Endothelial cell of umbilical vein (primary cell): Measurements from ENCODE around the gene ST8SIA6. TPM values are rescaled to one million over a fixed set of nuclear protein-coding genes. Genes with fewer than 3 reads are reported as not detected.

Experiments used
- BruUV-seq: library from RNA; stranded (reverse); fragments of 400-500 nt; replicated peaks from 2 replicates; lab custom pipeline; 2021; lab: Mats Ljungman, UMichigan
- CTCF ChIA-PET: fragments of 300-600, 350-600 bp; sonication (Branson Sonifier 250); formaldehyde crosslinking; loops from one replicate; lab custom pipeline; 2021; ENCODE audit warnings: antibody characterized with exemption, inconsistent platforms; lab: Charles Lee
- POLR2A ChIA-PET: fragments of 300-600, 350-600 bp; sonication (Branson Sonifier 250); formaldehyde crosslinking; loops from one replicate; lab custom pipeline; 2021; ENCODE audit warnings: antibody characterized with exemption, inconsistent platforms; lab: Charles Lee
- DNase-seq: peaks from one replicate; pipeline ENCODE4 v3.0.0-alpha.2; 2011; ENCODE audit warnings: low read depth, low spot score
- FAIRE-seq: peaks from 2 replicates; lab custom pipeline; 2011; peaks lifted over from hg19 to GRCh38; lab: Jason Lieb, UNC
- H2AFZ ChIP-seq: 2 replicates; pipeline ENCODE4 v1.6.0; 2012; ENCODE audit warnings: low read depth, low read length, control low read depth, inconsistent platforms
- H3K27ac ChIP-seq: 2 replicates; pipeline ENCODE4 v1.5.1; 2011; ENCODE audit warnings: low read depth, mild to moderate bottlenecking, control low read depth, low read length, moderate library complexity; ENCODE audit not compliant: insufficient read depth
- H3K27me3 ChIP-seq, 2 experiments: 2 replicates each; pipeline versions ENCODE4 v1.6.0 to v1.6.1; 2011; ENCODE audit warnings: low read length in 2 of 2, mixed read lengths in 1 of 2; ENCODE audit not compliant: control insufficient read depth in 2 of 2, insufficient read depth in 2 of 2
- H3K36me3 ChIP-seq, 2 experiments: 2 replicates in 1 of 2; 3 replicates in 1 of 2; pipeline ENCODE4 v1.5.1; 2011; ENCODE audit warnings: low read length in 2 of 2, mild to moderate bottlenecking in 1 of 2, moderate library complexity in 1 of 2; ENCODE audit not compliant: control insufficient read depth in 2 of 2, insufficient read depth in 2 of 2; ENCODE audit errors: extremely low read depth in 1 of 2
- H3K4me1 ChIP-seq: 3 replicates; pipeline ENCODE4 v1.5.1; 2011; ENCODE audit warnings: mild to moderate bottlenecking, low read length; ENCODE audit not compliant: control insufficient read depth, insufficient read depth; ENCODE audit errors: extremely low read depth
- H3K4me2 ChIP-seq: 2 replicates; pipeline ENCODE4 v1.6.1; 2011; ENCODE audit warnings: low read length, control low read depth, mixed read lengths; ENCODE audit not compliant: insufficient read depth
- H3K4me3 ChIP-seq, 3 experiments: fragments of 200-600 bp in 1 of 3; sonication (generic), shearing (Covaris generic) in 1 of 3; replicated peaks in 1 of 3; 2 replicates each; pipeline ENCODE4 v1.5.1; 2011 to 2016; ENCODE audit warnings: control low read depth in 3 of 3, low read length in 3 of 3, mild to moderate bottlenecking in 2 of 3, inconsistent platforms in 1 of 3, low read depth in 1 of 3, moderate library complexity in 1 of 3; ENCODE audit not compliant: insufficient read depth in 1 of 3
- H3K79me2 ChIP-seq: 2 replicates; pipeline ENCODE4 v1.6.0; 2012; ENCODE audit warnings: low read length, inconsistent platforms; ENCODE audit not compliant: control insufficient read depth, insufficient read depth
- H3K9ac ChIP-seq: replicated peaks from 2 replicates; pipeline ENCODE3; 2011; ENCODE audit warnings: low read length, control low read depth; ENCODE audit not compliant: insufficient read depth; ENCODE audit errors: extremely low read depth
- H3K9me1 ChIP-seq: replicated peaks from 3 replicates; pipeline ENCODE4 v1.6.0; 2011; ENCODE audit warnings: mild to moderate bottlenecking, low read length; ENCODE audit not compliant: control insufficient read depth, insufficient read depth; ENCODE audit errors: extremely low read depth
- H3K9me3 ChIP-seq: replicated peaks from 2 replicates; pipeline ENCODE4 v1.5.1; 2012; ENCODE audit warnings: low read length, inconsistent platforms; ENCODE audit not compliant: control insufficient read depth, insufficient read depth
- H4K20me1 ChIP-seq: replicated peaks from 2 replicates; pipeline ENCODE3; 2011; ENCODE audit warnings: mild to moderate bottlenecking, low read length; ENCODE audit not compliant: control insufficient read depth, insufficient read depth; ENCODE audit errors: extremely low read depth
- FOS ChIP-seq: IDR thresholded peaks from 2 replicates; pipeline ENCODE4 v1.6.1; 2011; ENCODE audit warnings: mild to moderate bottlenecking, low read length, moderate library complexity, borderline replicate concordance; ENCODE audit not compliant: insufficient read depth
- GATA2 ChIP-seq: IDR thresholded peaks from 2 replicates; pipeline ENCODE4 v1.7.0; 2011; ENCODE audit warnings: low read depth, mild to moderate bottlenecking, moderate library complexity, mixed read lengths, low read length; ENCODE audit not compliant: insufficient read length, insufficient read depth
- POLR2A ChIP-seq: IDR thresholded peaks from 2 replicates; pipeline ENCODE4 v1.6.1; 2012; ENCODE audit warnings: low read depth, mild to moderate bottlenecking, control low read depth, low read length
- dilution Hi-C: fragments of 300-500 bp; cut with MboI; formaldehyde crosslinking; loops from one replicate; pipeline ENCODE4 v1.15.0; 2019; ENCODE audit warnings: low sequenced_read_pairs; ENCODE audit not compliant: extremely low pct_ligation_motif_present
- intact Hi-C: fragments of 100-400 bp; cut with micrococcal nuclease; formaldehyde crosslinking; loops from one replicate; pipeline ENCODE4 v1.10.0; 2022
- polyA plus RNA-seq, 4 experiments: library from polyadenylated mRNA; depleted of rRNA in 3 of 4; stranded (reverse) in 3 of 4; unstranded in 1 of 4; fragments of >200 nt; gene quantifications; 2 replicates each; pipeline versions ENCODE4 v1.2.1 to v1.2.3, GENCODE V29; 2011 to 2012; ENCODE audit warnings: missing spikeins in 1 of 4
- total RNA-seq: library from RNA; stranded (reverse); gene quantifications from 2 replicates; pipeline ENCODE4 v1.2.3, GENCODE V29; 2021
- TF ChIP-seq, protein P1 (sequence below): IDR thresholded peaks from 2 replicates; pipeline ENCODE4 v1.6.1; 2011; ENCODE audit not compliant: insufficient read depth, insufficient read length

The ST8SIA6 gene
- total and polyA plus RNA-seq, 2 donors (not counting 3 experiments of a cell fraction or from before 2014, with no cell fraction given): 0.40 to 0.51 TPM

DNA sequence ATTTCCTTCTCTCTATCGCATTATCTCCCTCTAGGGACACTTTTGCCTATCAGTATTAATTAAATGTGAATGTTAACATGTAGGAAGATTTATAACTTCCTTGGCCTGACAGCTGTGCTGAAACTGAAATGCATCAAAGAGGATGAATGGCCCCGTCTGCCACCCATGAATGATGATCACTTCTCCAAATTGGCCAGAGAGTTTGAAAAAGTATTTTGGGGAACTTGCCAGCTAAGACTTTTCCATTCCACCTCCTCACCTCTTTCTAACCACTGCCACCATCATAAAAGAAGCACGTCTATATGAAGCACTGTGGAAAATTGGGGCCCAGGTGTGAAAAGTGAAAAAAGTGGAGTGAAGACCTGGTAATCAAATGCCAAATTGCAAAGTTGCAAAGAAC, 25.4 kb upstream of the ST8SIA6 start:
- Histone ChIP-seq H3K27me3 (no peaks in the 10 kb centered on the region), H3K9ac (no peak overlapping the region), H3K9me1 (no peaks in the 10 kb centered on the region), H3K9me3 (no peaks in the 10 kb centered on the region), H4K20me1 (no peaks in the 10 kb centered on the region), H3K27ac (no peak overlapping the region), H3K36me3 (no peaks in the 10 kb centered on the region), H3K4me3 (no peak overlapping the region), H3K4me1 (peaks cover 11% of the 10 kb centered on the region), H2AFZ (no peak overlapping the region), H3K4me2 (no peak overlapping the region), H3K79me2 (no peaks in the 10 kb centered on the region)
- ChIA-PET POLR2A (no interaction called here), CTCF (no interaction called here)
- TF ChIP-seq, protein P1, sequence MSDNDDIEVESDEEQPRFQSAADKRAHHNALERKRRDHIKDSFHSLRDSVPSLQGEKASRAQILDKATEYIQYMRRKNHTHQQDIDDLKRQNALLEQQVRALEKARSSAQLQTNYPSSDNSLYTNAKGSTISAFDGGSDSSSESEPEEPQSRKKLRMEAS: no peak
- no peak for TF ChIP-seq POLR2A
- TF ChIP-seq FOS: no peak
- no peak for TF ChIP-seq GATA2
- no peak for FAIRE-seq
- intact Hi-C loops: loop anchor here (5.0 kb wide), 1 partner anchor 97 kb away; no protein-coding TSS in a partner anchor
- no peak for DNase-seq
- BruUV-seq: no TSS peak
- dilution Hi-C loops: no loop called here

DNA sequence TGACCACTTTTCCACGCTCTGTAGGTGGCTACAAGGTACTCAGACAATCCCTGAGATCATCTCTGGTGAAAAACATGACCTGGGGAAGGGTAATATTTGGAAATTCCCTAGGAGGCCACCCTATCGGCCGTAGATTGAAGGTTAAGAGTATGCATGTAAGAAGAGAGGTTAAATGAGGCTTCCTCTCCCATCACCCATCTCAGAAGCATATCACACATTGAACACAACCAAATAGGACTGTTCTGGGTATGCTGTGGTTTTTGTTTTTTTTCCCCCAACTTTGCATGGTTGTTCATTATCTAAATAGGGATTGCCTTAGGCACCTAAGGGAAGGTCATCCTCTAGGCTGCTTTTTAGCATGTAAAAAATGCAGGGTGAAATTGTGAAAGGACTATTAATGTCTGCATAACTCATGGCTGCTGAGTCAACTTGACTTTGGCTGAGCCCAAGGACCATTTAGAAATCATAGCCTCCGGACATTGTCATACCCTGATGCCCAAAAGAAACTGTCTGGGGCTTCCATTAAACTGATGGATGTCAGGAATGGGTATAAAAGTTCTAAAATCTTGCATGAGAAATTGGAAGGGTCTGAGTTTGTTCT, 24.7 kb upstream of the ST8SIA6 start:
- Histone ChIP-seq H3K79me2 (no peaks in the 10 kb centered on the region), H4K20me1 (no peaks in the 10 kb centered on the region), H3K27me3 (no peaks in the 10 kb centered on the region), H3K9me1 (no peaks in the 10 kb centered on the region), H3K9me3 (no peaks in the 10 kb centered on the region), H3K27ac (no peak overlapping the region), H3K9ac (no peak overlapping the region), H3K4me2 (no peak overlapping the region), H2AFZ (no peak overlapping the region), H3K36me3 (no peaks in the 10 kb centered on the region), H3K4me1 (peaks cover 12% of the 10 kb centered on the region), H3K4me3 (no peak overlapping the region)
- FAIRE-seq (no peak), DNase-seq (no peak)
- CTCF ChIA-PET: no interaction called here
- POLR2A ChIA-PET: no interaction called here
- no peak for TF ChIP-seq FOS
- dilution Hi-C loops: no loop called here
- BruUV-seq: no TSS peak
- intact Hi-C loops: loop anchor here (5.0 kb wide), 1 partner anchor 98 kb away; no protein-coding TSS in a partner anchor
